Keratinocyte (primary cell): ENCODE measurements around the gene SHROOM4. TPM values are rescaled to one million over a fixed set of nuclear protein-coding genes. Genes with fewer than 3 reads are reported as not detected.
A peak's percentile ranks its signal among the peaks of the same experiment; 100 is the strongest.

Experiments used
- DNase-seq: peaks from one replicate; pipeline ENCODE4 v3.0.0-alpha.2; 2011; ENCODE audit warnings: low read depth, missing footprints, low spot score
- FAIRE-seq: peaks from 2 replicates; lab custom pipeline; 2011; peaks lifted over from hg19 to GRCh38; lab: Jason Lieb, UNC
- H2AFZ ChIP-seq: 2 replicates; pipeline ENCODE4 v1.6.0; 2012; ENCODE audit warnings: low read length, control low read depth, inconsistent platforms; ENCODE audit not compliant: control insufficient read depth
- H3K27ac ChIP-seq: 2 replicates; pipeline ENCODE4 v1.5.1; 2011; ENCODE audit warnings: low read length; ENCODE audit not compliant: control insufficient read depth, insufficient read depth
- H3K27me3 ChIP-seq: 3 replicates; pipeline ENCODE4 v1.6.0; 2011; ENCODE audit warnings: low read length; ENCODE audit not compliant: control insufficient read depth, insufficient read depth; ENCODE audit errors: extremely low read depth
- H3K36me3 ChIP-seq, 2 experiments: 2 replicates in 1 of 2; 3 replicates in 1 of 2; pipeline ENCODE4 v1.5.1; 2011; ENCODE audit warnings: low read length in 2 of 2, mild to moderate bottlenecking in 1 of 2; ENCODE audit not compliant: control insufficient read depth in 2 of 2, insufficient read depth in 2 of 2; ENCODE audit errors: extremely low read depth in 1 of 2
- H3K4me1 ChIP-seq: 3 replicates; pipeline ENCODE4 v1.5.1; 2011; ENCODE audit warnings: low read length; ENCODE audit not compliant: control insufficient read depth, insufficient read depth; ENCODE audit errors: extremely low read depth
- H3K4me2 ChIP-seq: 3 replicates; pipeline ENCODE4 v1.6.0; 2011; ENCODE audit warnings: low read depth, low read length; ENCODE audit not compliant: control insufficient read depth, insufficient read depth; ENCODE audit errors: extremely low read depth
- H3K4me3 ChIP-seq, 3 experiments: fragments of 200-600 bp in 1 of 3; sonication (generic) in 1 of 3; 2 replicates in 2 of 3; 3 replicates in 1 of 3; pipeline ENCODE4 v1.5.1; 2011 to 2016; ENCODE audit warnings: low read length in 3 of 3, mild to moderate bottlenecking in 3 of 3, control low read depth in 2 of 3, inconsistent platforms in 1 of 3, low read depth in 1 of 3, mixed read lengths in 1 of 3, mixed run types in 1 of 3, moderate library complexity in 1 of 3; ENCODE audit not compliant: control insufficient read depth in 2 of 3, insufficient read depth in 2 of 3; ENCODE audit errors: extremely low read depth in 1 of 3
- H3K79me2 ChIP-seq: 2 replicates; pipeline ENCODE4 v1.6.0; 2012; ENCODE audit warnings: low read length; ENCODE audit not compliant: control insufficient read depth, insufficient read depth
- H3K9ac ChIP-seq: 3 replicates; pipeline ENCODE4 v1.6.0; 2011; ENCODE audit warnings: low read length; ENCODE audit not compliant: control insufficient read depth, insufficient read depth; ENCODE audit errors: extremely low read depth
- H3K9me1 ChIP-seq: 3 replicates; pipeline ENCODE4 v1.6.0; 2011; ENCODE audit warnings: low read length; ENCODE audit not compliant: control insufficient read depth, insufficient read depth; ENCODE audit errors: extremely low read depth
- H3K9me3 ChIP-seq: 2 replicates; pipeline ENCODE4 v1.5.1; 2012; ENCODE audit warnings: low read depth, low read length; ENCODE audit not compliant: control insufficient read depth
- H4K20me1 ChIP-seq: 3 replicates; pipeline ENCODE4 v1.6.0; 2011; ENCODE audit warnings: low read length; ENCODE audit not compliant: control insufficient read depth, insufficient read depth; ENCODE audit errors: extremely low read depth
- CTCF ChIP-seq, 3 experiments: IDR thresholded peaks in 1 of 3; conservative IDR thresholded peaks in 1 of 3; optimal IDR thresholded peaks in 1 of 3; 2 replicates in 2 of 3; 3 replicates in 1 of 3; pipeline versions ENCODE3 to v1.5.1; 2011; ENCODE audit warnings: low read length in 3 of 3, mild to moderate bottlenecking in 3 of 3, moderate library complexity in 2 of 3, control low read depth in 1 of 3, inconsistent platforms in 1 of 3; ENCODE audit not compliant: insufficient read depth in 2 of 3; ENCODE audit errors: extremely low read depth in 1 of 3
- EZH2 ChIP-seq: IDR thresholded peaks from one replicate; pipeline ENCODE4 v1.6.1; 2012; ENCODE audit warnings: inconsistent platforms, mild to moderate bottlenecking, low read length, moderate library complexity
- dilution Hi-C: fragments of 300-500 bp; cut with MboI; formaldehyde crosslinking; loops from one replicate; pipeline ENCODE4 v1.7.0; 2020; ENCODE audit warnings: low sequenced_read_pairs; ENCODE audit not compliant: extremely low pct_ligation_motif_present
- polyA plus RNA-seq, 5 experiments: library from polyadenylated mRNA; depleted of rRNA in 3 of 5; stranded (reverse) in 3 of 5; stranded (forward) in 1 of 5; unstranded in 1 of 5; fragments of >200 nt; gene quantifications; 1 replicate in 1 of 5; 2 replicates in 3 of 5; 3 replicates in 1 of 5; pipeline versions ENCODE4 v1.2.1 to v1.2.3, GENCODE V29; 2011 to 2012; ENCODE audit warnings: missing spikeins in 2 of 5, low read depth in 1 of 5, low replicate concordance in 1 of 5

The SHROOM4 gene
- polyA plus RNA-seq, 1 donor (not counting 4 experiments of a cell fraction or from before 2014, with no cell fraction given): 0.50 TPM

GRCh38 chrX:50622751-50623150 is 191.2 kb downstream of the SHROOM4 start:
- FAIRE-seq (no peak), DNase-seq (no peak)
- H4K20me1 ChIP-seq: no peaks in the 10 kb centered on the region
- TF ChIP-seq CTCF (optimal IDR thresholded peaks at IDR 0.05 in 1 of 3, IDR thresholded peaks at IDR 0.05 in 1 of 3, conservative IDR thresholded peaks at IDR 0.05 in 1 of 3; ENCODE audit: extremely low read depth in 1 of 3, insufficient read depth in 2 of 3, low read length in 3 of 3): no peak
- TF ChIP-seq EZH2: no peak
- H3K9me3 ChIP-seq: no peaks in the 10 kb centered on the region
- no peaks in the 10 kb centered on the region for H3K27me3 ChIP-seq
- peaks cover 4% of the 10 kb centered on the region for H3K4me1 ChIP-seq
- H3K79me2 ChIP-seq: no peaks in the 10 kb centered on the region
- dilution Hi-C loops: no loop called here
- H3K27ac ChIP-seq: no peak overlapping the region
- no peaks in the 10 kb centered on the region for H3K9me1 ChIP-seq
- H3K36me3 ChIP-seq: no peaks in the 10 kb centered on the region
- H2AFZ ChIP-seq: no peak overlapping the region
- no peak overlapping the region for H3K4me3 ChIP-seq
- no peak overlapping the region for H3K9ac ChIP-seq
- no peak overlapping the region for H3K4me2 ChIP-seq

GRCh38 chrX:50618788-50619558 is 195.0 kb downstream of the SHROOM4 start:
- Histone ChIP-seq H3K4me2 (peak overlapping the region; percentile 39), H3K79me2 (no peaks in the 10 kb centered on the region), H3K9ac (no peak overlapping the region), H4K20me1 (no peaks in the 10 kb centered on the region), H2AFZ (peak overlapping the region; percentile 35), H3K4me1 (no peaks in the 10 kb centered on the region), H3K9me1 (no peaks in the 10 kb centered on the region), H3K4me3 (no peak overlapping the region), H3K36me3 (no peaks in the 10 kb centered on the region), H3K27me3 (no peaks in the 10 kb centered on the region), H3K27ac (no peak overlapping the region), H3K9me3 (no peaks in the 10 kb centered on the region)
- FAIRE-seq (peak; percentile 46), DNase-seq (no peak)
- TF ChIP-seq EZH2 (no peak), CTCF (optimal IDR thresholded peaks at IDR 0.05 in 1 of 3, IDR thresholded peaks at IDR 0.05 in 1 of 3, conservative IDR thresholded peaks at IDR 0.05 in 1 of 3; ENCODE audit: extremely low read depth in 1 of 3, insufficient read depth in 2 of 3, low read length in 3 of 3) (peak in 2 of 3 experiments; percentile 28 to 34)
- dilution Hi-C loops: no loop called here
